ENCODE results near the gene UMPS.
"Not testable (repeated sequence)": the region's sequence is repeated elsewhere in the genome, so short reads cannot be mapped to it uniquely, and the experiment has no call there.

UMPS gene

GRCh38 chr3:124788254-124788745, 58.0 kb downstream of the UMPS start:
- no peaks in the 10 kb centered on the region for H3K4me1 ChIP-seq (ENCODE audit: control insufficient read depth in 1 of 2, insufficient read depth in 1 of 2, low read depth in 1 of 2, low read length in 1 of 2)
- no peaks in the 10 kb centered on the region for H3K36me3 ChIP-seq
- no peak overlapping the region for H3K4me3 ChIP-seq (ENCODE audit: low read depth in 1 of 2, low read length in 1 of 2)
- H3K9me3 ChIP-seq = no peaks in the 10 kb centered on the region
- H3K27me3 ChIP-seq = peaks cover 19% of the 10 kb centered on the region
- no peak for TF ChIP-seq CTCF (IDR thresholded peaks at IDR 0.05)
- H3K27ac ChIP-seq = no peak overlapping the region

- H3K27me3 ChIP-seq = peaks cover 11% of the 10 kb centered on the region
- not testable (repeated sequence) for H3K27ac ChIP-seq; H3K4me1 ChIP-seq (ENCODE audit: control insufficient read depth in 1 of 2, insufficient read depth in 1 of 2, low read depth in 1 of 2, low read length in 1 of 2); H3K4me3 ChIP-seq (ENCODE audit: low read depth in 1 of 2, low read length in 1 of 2); H3K9me3 ChIP-seq; H3K36me3 ChIP-seq
Observed at GRCh38 chr3:124789103-124789502, 58.9 kb downstream of the UMPS start.

DNA sequence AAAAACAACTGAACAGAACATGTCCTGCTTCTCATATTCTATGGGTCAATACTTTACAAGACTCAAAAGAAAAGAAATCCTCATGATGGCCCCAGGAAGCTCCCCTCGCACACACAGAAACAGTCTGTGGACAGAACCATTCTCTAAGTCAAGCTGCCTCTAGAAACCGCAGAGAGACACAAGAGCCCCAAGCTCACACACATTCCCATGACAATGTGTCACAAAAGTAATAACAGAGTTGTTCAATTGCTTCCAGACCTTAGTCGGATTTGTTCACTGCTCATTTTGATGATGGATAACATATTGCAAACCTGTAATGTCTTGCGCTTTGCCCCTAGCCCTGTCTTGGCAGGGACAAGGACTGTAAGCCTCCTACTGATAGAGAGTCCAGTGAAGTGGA, 60.9 kb downstream of the UMPS start:
- Histone ChIP-seq H3K27ac (no peak overlapping the region), H3K4me1 (ENCODE audit: control insufficient read depth in 1 of 2, insufficient read depth in 1 of 2, low read depth in 1 of 2, low read length in 1 of 2) (no peaks in the 10 kb centered on the region), H3K9me3 (no peaks in the 10 kb centered on the region), H3K36me3 (no peaks in the 10 kb centered on the region), H3K4me3 (ENCODE audit: low read depth in 1 of 2, low read length in 1 of 2) (no peak overlapping the region), H3K27me3 (peaks cover 8% of the 10 kb centered on the region)
- no peak for TF ChIP-seq CTCF (IDR thresholded peaks at IDR 0.05)

- no peak for TF ChIP-seq CTCF (IDR thresholded peaks at IDR 0.05)
- no peaks in the 10 kb centered on the region for H3K9me3 ChIP-seq
- no peaks in the 10 kb centered on the region for H3K36me3 ChIP-seq
- no peak overlapping the region for H3K4me3 ChIP-seq (ENCODE audit: low read depth in 1 of 2, low read length in 1 of 2)
- no peaks in the 10 kb centered on the region for H3K4me1 ChIP-seq (ENCODE audit: control insufficient read depth in 1 of 2, insufficient read depth in 1 of 2, low read depth in 1 of 2, low read length in 1 of 2)
- no peak overlapping the region for H3K27ac ChIP-seq
- H3K27me3 ChIP-seq = peaks cover 8% of the 10 kb centered on the region
Observed at GRCh38 chr3:124791639-124792151, 61.4 kb downstream of the UMPS start.

GRCh38 chr3:124792341-124793040, 62.2 kb downstream of the UMPS start:
- Histone ChIP-seq H3K4me3 (ENCODE audit: low read depth in 1 of 2, low read length in 1 of 2) (no peak overlapping the region), H3K36me3 (no peaks in the 10 kb centered on the region), H3K4me1 (ENCODE audit: control insufficient read depth in 1 of 2, insufficient read depth in 1 of 2, low read depth in 1 of 2, low read length in 1 of 2) (no peaks in the 10 kb centered on the region), H3K9me3 (no peaks in the 10 kb centered on the region), H3K27me3 (peaks cover 8% of the 10 kb centered on the region), H3K27ac (no peak overlapping the region)
- TF ChIP-seq CTCF (IDR thresholded peaks at IDR 0.05) = no peak

DNA sequence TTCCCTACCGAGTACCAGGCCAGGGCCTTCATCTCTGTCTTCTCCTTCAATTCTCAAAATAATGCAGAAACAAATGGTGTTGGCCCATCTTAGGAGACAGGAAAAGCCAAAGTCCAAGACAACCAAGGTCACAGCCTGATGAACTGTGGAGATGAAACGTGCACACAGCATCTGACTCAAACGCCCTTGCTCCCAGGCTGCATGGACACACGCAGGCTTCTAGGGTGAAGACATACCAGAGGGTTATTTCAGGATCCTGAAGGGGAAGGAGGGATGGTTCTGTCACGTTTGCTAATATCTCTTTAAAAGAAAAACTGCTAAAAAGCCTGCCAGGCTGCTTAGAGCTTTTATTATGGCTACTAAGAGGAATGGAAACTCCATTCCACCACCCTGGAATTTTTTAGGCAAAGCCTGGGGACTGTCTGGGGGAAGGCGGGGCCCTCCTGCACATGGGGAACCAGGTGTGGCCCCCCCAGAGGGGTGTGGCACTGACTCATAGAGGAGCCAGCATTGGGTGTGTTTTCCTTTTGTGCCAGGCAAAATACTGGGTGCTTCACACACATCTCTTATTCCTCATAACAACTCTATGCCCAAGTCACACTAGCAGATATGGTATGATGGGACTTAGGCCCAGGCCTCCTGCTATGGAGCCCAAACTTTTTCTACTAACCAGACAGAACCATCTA, 62.9 kb downstream of the UMPS start:
- Histone ChIP-seq H3K9me3 (no peaks in the 10 kb centered on the region), H3K36me3 (no peaks in the 10 kb centered on the region), H3K27ac (no peak overlapping the region), H3K4me3 (ENCODE audit: low read depth in 1 of 2, low read length in 1 of 2) (no peak overlapping the region), H3K27me3 (peaks cover 8% of the 10 kb centered on the region), H3K4me1 (ENCODE audit: control insufficient read depth in 1 of 2, insufficient read depth in 1 of 2, low read depth in 1 of 2, low read length in 1 of 2) (no peaks in the 10 kb centered on the region)
- TF ChIP-seq CTCF (IDR thresholded peaks at IDR 0.05) = no peak
